HG03565 (cell line): Measurements from ENCODE around the gene ASIC2.

ENCODE experiments used
- ATAC-seq: cut with Tn5 transposase; IDR thresholded peaks from one replicate; pipeline ENCODE4 v1.9.1; 2021; ENCODE audit warnings: mild to moderate bottlenecking, moderate library complexity; ENCODE audit not compliant: unreplicated experiment

The ASIC2 gene

GRCh38 chr17:33207231-33207630 lies 85.9 kb downstream of the ASIC2 start:
- ATAC-seq = no peak

- no peak for ATAC-seq
Observed at GRCh38 chr17:33205552-33205951, 87.5 kb downstream of the ASIC2 start.

GRCh38 chr17:33204701-33205100 lies 88.4 kb downstream of the ASIC2 start:
- ATAC-seq = no peak

- no peak for ATAC-seq
Observed at GRCh38 chr17:33204156-33204555, 88.9 kb downstream of the ASIC2 start.

GRCh38 chr17:33202796-33203495 lies 90.1 kb downstream of the ASIC2 start:
- no peak for ATAC-seq

- no peak for ATAC-seq
Observed at GRCh38 chr17:33202021-33202420, 91.1 kb downstream of the ASIC2 start.

GRCh38 chr17:33201283-33201682 lies 91.8 kb downstream of the ASIC2 start:
- ATAC-seq = no peak

GRCh38 chr17:33200587-33200986 lies 92.5 kb downstream of the ASIC2 start:
- ATAC-seq = no peak

GRCh38 chr17:33199571-33200510 lies 93.3 kb downstream of the ASIC2 start:
- no peak for ATAC-seq

- no peak for ATAC-seq
Observed at GRCh38 chr17:33198954-33199353, 94.1 kb downstream of the ASIC2 start.

- ATAC-seq = no peak
Observed at GRCh38 chr17:33197342-33197741, 95.8 kb downstream of the ASIC2 start.

- no peak for ATAC-seq
Observed at GRCh38 chr17:33196883-33197282, 96.2 kb downstream of the ASIC2 start.

- no peak for ATAC-seq
Observed at GRCh38 chr17:33192951-33193911, 99.9 kb downstream of the ASIC2 start.

GRCh38 chr17:33183487-33184026 lies 109.5 kb downstream of the ASIC2 start:
- ATAC-seq = no peak

- no peak for ATAC-seq
Observed at GRCh38 chr17:33179151-33179550, 113.9 kb downstream of the ASIC2 start.

GRCh38 chr17:33178681-33179080 lies 114.4 kb downstream of the ASIC2 start:
- no peak for ATAC-seq

GRCh38 chr17:33175562-33175961 lies 117.5 kb downstream of the ASIC2 start:
- ATAC-seq = no peak

GRCh38 chr17:33171931-33172330 lies 121.2 kb downstream of the ASIC2 start:
- no peak for ATAC-seq

GRCh38 chr17:33169580-33170285 lies 123.4 kb downstream of the ASIC2 start:
- no peak for ATAC-seq

GRCh38 chr17:33167736-33168135 lies 125.4 kb downstream of the ASIC2 start:
- ATAC-seq = no peak
